Measurements from ENCODE around the gene PITPNM1.

GRCh38 chr11:67522338-67522737 is 17.2 kb upstream of the PITPNM1 start:
- TF ChIP-seq CTCF (IDR thresholded peaks at IDR 0.05) (no peak), POLR2A (IDR thresholded peaks at IDR 0.05) (no peak)
